ENCODE results near the gene ULK4. TPM values are rescaled to one million over a fixed set of nuclear protein-coding genes. Genes with fewer than 3 reads are reported as not detected.

The ULK4 gene
- polyA plus RNA-seq, 1 experiment = 1.6 TPM

GRCh38 chr3:41209646-41210045 is 752.3 kb downstream of the ULK4 start:
- CTCF ChIA-PET = interaction anchor here (1.0 to 1.7 kb wide), 3 partner anchors 10 to 19 kb away, joined by 3 to 6 read pairs (median 4); partner anchors contain the start of gene CTNNB1
- POLR2A ChIA-PET = interaction anchor here (0.9 kb wide), 1 partner anchor 10 kb away, joined by 3 read pairs; the partner anchor contains the start of gene CTNNB1
- TF ChIP-seq CTCF (IDR thresholded peaks at IDR 0.05; ENCODE audit: insufficient read depth, low read depth, low read length) = no peak
- no peaks in the 10 kb centered on the region for H3K27me3 ChIP-seq (ENCODE audit: control insufficient read depth, insufficient read depth, low read length)
- no peak for DNase-seq (ENCODE audit: low read depth)
- H3K36me3 ChIP-seq (ENCODE audit: control insufficient read depth, insufficient read depth, low read length) = no peaks in the 10 kb centered on the region
- no peak overlapping the region for H3K4me3 ChIP-seq (ENCODE audit: low read depth, low read length)

GRCh38 chr3:41208507-41209220 is 753.2 kb downstream of the ULK4 start:
- DNase-seq (ENCODE audit: low read depth) = no peak
- H3K36me3 ChIP-seq (ENCODE audit: control insufficient read depth, insufficient read depth, low read length) = no peaks in the 10 kb centered on the region
- no peaks in the 10 kb centered on the region for H3K27me3 ChIP-seq (ENCODE audit: control insufficient read depth, insufficient read depth, low read length)
- H3K4me3 ChIP-seq (ENCODE audit: low read depth, low read length) = no peak overlapping the region
- ChIA-PET CTCF (interaction anchor here (0.7 kb wide), 1 partner anchor 191 kb away, joined by 3 read pairs; no protein-coding TSS in a partner anchor), POLR2A (no interaction called here)
- no peak for TF ChIP-seq CTCF (IDR thresholded peaks at IDR 0.05; ENCODE audit: insufficient read depth, low read depth, low read length)

- POLR2A ChIA-PET = no interaction called here
- TF ChIP-seq CTCF (IDR thresholded peaks at IDR 0.05; ENCODE audit: insufficient read depth, low read depth, low read length) = no peak
- CTCF ChIA-PET = no interaction called here
Measured at GRCh38 chr3:41207355-41207754, 754.5 kb downstream of the ULK4 start.

GRCh38 chr3:41205591-41205990 is 756.3 kb downstream of the ULK4 start:
- Histone ChIP-seq H3K27me3 (ENCODE audit: control insufficient read depth, insufficient read depth, low read length) (no peaks in the 10 kb centered on the region), H3K4me3 (ENCODE audit: low read depth, low read length) (no peak overlapping the region), H3K36me3 (ENCODE audit: control insufficient read depth, insufficient read depth, low read length) (no peaks in the 10 kb centered on the region)
- ChIA-PET CTCF (interaction anchor here (2.4 kb wide), 1 partner anchor 9 kb away, joined by 12 read pairs; no protein-coding TSS in a partner anchor), POLR2A (interaction anchor here (0.6 kb wide), 1 partner anchor 474 kb away, joined by 4 read pairs; no protein-coding TSS in a partner anchor)
- TF ChIP-seq CTCF (IDR thresholded peaks at IDR 0.05; ENCODE audit: insufficient read depth, low read depth, low read length) = no peak
- no peak for DNase-seq (ENCODE audit: low read depth)

More at GRCh38 chr3:41207355-41207754, 754.5 kb downstream of the ULK4 start:
- Histone ChIP-seq H3K36me3 (ENCODE audit: control insufficient read depth, insufficient read depth, low read length) (no peaks in the 10 kb centered on the region), H3K4me3 (ENCODE audit: low read depth, low read length) (no peak overlapping the region), H3K27me3 (ENCODE audit: control insufficient read depth, insufficient read depth, low read length) (no peaks in the 10 kb centered on the region)
- DNase-seq (ENCODE audit: low read depth) = no peak

- ChIA-PET CTCF (interaction anchor here (2.4 kb wide), 1 partner anchor 10 kb away, joined by 12 read pairs; no protein-coding TSS in a partner anchor), POLR2A (no interaction called here)
- H3K36me3 ChIP-seq (ENCODE audit: control insufficient read depth, insufficient read depth, low read length) = no peaks in the 10 kb centered on the region
- no peak for TF ChIP-seq CTCF (IDR thresholded peaks at IDR 0.05; ENCODE audit: insufficient read depth, low read depth, low read length)
- DNase-seq (ENCODE audit: low read depth) = no peak
- no peaks in the 10 kb centered on the region for H3K27me3 ChIP-seq (ENCODE audit: control insufficient read depth, insufficient read depth, low read length)
- H3K4me3 ChIP-seq (ENCODE audit: low read depth, low read length) = no peak overlapping the region
Measured at GRCh38 chr3:41204369-41204768, 757.5 kb downstream of the ULK4 start.

Data from BJ (cell line).